Activated naive CD4-positive, alpha-beta T cell (primary cell): Measurements from ENCODE around the gene MGST3.
"Not testable (repeated sequence)": the region's sequence is repeated elsewhere in the genome, so short reads cannot be mapped to it uniquely, and the experiment has no call there.

Experiments
- DNase-seq, 4 experiments: peaks; one replicate each; lab custom pipeline; 2025; lab: John Stamatoyannopoulos, UW

The MGST3 gene

DNA sequence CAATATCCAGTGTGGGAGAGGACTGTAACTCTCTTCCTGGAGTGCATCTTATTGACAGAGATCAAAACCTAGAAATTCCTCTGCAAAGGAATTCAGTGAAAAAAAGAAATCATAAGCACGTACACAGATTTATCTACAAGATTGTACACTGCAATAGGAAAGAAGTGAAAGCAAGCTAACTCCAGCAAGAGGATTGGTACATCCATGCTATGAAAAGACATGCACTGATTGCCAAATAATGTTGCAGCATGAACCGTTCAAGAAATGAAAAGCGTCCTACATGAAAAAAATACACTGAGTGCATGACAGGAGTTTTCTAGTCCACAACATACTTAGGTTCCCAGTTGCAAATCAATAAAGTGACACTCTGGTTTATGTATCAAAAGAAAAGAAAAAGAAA lies 1.9 kb upstream of the MGST3 start:
- DNase-seq: no peak

GRCh38 chr1:165629848-165630628 lies 996 bp upstream of the MGST3 start:
- peak in 1 of 4 experiments; percentile 20 for DNase-seq

DNA sequence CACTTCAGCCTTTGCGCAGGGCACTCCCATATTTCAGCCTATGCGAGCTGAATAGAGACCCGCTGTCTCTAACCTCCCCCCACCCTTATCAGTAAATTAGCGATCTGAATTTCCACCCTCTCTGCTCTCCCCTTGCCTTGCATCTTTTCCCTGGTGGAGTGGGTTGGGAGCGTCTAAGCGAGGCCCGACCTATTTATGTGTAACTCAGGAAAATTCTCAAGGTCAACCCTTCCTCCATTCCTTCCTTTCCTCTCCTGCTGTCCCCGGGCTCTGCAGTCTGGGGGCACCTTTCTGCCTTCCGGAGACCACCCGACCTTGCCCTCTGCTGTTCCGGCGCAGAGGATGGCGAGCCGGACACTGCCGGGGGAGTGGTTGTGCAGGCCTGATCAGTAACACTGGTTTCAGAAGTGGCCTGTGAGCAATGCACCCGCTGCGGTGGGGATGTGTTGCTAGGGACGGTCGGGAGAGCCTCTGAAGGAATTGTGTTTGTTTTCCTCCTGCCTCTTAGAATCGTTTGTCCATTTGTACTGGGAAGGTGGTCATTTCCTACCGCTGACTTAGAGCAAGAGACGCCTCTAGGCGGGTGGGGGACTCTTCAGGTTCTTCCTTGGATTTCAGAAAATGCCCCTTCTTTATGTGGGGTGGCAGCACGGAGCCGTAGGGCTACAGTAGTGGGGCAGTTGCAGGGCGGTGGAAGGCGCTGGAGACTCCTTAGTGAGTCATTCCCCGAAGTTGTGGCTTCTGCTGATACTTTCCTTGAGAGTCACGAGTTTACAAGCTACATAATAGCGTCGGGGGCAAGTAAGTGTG lies 513 bp downstream of the MGST3 start:
- peak in 2 of 4 experiments; percentile 6 to 8 for DNase-seq

DNA sequence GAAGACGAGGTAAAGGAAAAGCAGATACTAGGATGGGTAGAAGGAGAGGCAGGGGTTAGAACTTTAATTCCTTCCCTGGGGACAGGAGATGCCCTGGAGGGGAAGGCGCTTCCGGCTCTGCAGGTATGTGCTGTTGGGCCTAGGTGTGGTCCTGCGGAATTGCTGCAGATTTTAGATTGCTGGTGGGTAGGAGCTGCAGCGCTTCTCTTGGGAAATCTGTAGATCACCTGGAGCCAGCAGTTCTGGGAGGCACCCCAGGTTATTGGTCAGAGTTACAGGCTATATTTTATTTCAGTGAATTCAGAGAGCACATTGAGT lies 1.1 kb downstream of the MGST3 start:
- no peak for DNase-seq

- no peak for DNase-seq
These were observed 1.5 kb downstream of the MGST3 start for GRCh38 chr1:165632491-165632890.

- no peak for DNase-seq
These were observed 2.6 kb downstream of the MGST3 start for GRCh38 chr1:165633614-165634013.

DNA sequence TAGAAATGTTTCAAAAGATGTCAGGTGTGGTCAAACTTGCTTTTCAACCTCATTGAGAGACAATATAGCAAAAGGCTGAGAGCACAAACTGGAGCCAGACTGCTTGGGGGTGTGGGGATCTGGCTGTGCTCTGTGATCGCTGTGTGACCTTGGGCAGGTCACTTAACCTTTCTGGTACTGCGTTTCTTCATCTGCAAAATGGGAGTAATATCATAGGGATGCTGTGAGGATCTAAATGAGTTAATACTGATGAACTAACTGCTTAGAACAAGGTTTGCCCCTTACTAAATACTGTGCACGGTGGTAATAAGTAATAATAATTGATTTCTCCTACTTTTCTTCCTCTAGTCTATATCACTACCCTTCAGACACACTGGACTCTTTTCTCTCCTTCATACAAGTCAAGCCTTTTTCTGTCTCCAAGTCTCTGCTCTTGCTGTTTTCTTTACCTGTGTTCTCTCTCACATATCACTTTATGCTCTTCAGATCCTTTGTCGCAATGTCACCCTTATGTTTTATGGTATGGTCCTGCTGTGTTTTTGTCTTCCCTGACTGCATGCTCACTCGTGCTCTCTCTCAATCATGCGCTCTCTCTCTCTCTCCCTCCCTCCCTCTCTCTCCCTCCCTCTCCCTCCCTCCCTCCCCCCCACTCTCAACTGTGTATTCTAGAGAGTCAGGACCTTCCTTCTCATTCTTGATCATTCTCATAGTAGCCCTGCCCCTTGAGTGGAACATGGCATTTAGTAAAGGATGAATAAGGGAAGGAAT lies 3.3 kb downstream of the MGST3 start:
- no peak for DNase-seq

- no peak for DNase-seq
These were observed 4.3 kb downstream of the MGST3 start for GRCh38 chr1:165635329-165635728.

GRCh38 chr1:165635823-165636222 lies 4.8 kb downstream of the MGST3 start:
- DNase-seq: no peak

- DNase-seq: no peak
These were observed 6.4 kb downstream of the MGST3 start for GRCh38 chr1:165637427-165637826.

DNA sequence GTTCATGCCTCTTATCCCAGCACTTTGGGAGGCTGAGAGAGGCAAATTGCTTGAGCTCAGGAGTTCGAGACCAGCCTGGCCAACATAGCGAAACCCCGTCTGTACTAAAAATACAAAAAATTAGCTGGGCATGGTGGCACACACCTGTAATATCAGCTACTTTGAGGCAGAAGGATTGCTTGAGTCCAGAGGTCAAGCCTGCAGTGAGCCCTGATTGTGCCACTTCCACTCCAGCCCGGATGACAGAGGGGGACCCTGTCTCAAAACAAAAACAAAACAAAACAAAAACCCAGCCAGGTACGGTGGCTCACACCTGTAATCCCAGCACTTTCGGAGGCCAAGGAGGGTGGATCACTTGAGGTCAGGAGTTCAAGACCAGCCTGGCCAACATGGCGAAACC lies 7.2 kb downstream of the MGST3 start:
- not testable (repeated sequence) for DNase-seq

- no peak for DNase-seq
These were observed 9.0 kb downstream of the MGST3 start for GRCh38 chr1:165639821-165640623.

DNA sequence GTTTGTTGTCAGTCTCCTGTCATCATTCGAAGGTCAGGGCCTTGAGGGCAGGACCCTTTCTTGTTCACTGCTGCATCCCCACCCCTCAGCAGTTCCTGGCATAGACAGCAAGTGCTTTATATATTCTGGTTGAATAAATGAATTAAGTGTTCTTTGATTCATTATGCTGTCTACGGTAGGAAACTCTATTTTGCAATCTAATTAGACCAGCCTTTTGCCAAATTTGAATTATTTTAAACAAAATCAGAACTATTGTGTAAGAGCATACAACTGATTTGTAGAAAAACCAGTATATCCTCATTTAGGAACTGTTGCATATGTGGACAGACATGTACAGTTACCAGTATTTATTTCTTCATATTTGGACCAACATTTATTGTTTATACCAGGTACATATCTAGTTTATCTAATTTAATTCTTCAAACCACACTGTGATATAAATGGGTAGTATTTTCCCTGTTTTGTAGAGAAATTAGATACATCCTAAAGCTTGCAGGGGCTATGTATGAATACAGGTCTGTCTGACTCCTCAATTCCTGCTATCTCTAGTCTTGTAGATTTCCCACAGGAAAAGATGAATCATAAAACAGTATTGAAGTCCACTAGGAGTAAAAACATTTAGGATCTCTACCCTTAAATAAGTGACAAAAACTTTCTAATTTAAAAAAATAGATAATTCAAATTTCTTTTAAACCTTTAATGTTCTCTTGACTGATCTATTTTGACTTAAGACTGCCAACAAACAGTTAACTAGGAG lies 10.4 kb downstream of the MGST3 start:
- no peak for DNase-seq

- no peak for DNase-seq
These were observed 13.2 kb downstream of the MGST3 start for GRCh38 chr1:165644064-165644735.

DNA sequence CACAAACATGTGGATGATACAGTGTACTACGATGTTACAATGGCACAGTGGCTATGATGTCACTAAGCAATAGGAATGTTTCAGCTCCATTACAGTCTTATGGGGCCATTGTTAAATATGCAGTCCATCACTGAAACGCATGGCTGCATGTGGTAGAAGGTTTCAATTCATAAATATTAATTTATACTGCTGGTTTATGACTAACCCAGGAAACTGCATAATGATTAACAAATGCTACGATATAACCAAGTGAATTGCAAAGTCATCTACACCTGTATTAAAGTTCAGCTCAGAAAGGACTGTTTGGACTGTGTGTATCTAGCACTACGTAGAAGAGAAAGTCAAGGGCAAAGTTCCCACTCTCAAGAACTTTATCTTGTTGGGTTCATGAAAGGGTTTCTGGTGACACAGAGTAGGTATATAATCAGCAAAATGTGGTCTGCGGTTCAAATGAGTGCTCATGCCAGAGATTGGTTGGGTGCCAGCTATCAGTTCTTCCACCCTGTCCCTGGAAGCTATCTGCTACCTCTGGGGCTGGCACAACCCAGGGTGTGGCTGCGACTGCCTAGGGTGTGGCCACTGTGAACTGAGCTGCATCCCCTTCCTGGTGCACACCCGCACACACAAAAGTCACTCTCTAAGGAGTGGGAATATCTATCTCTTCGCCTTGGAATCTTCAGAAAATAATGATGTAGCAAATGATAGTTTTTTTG lies 14.8 kb downstream of the MGST3 start:
- no peak for DNase-seq

GRCh38 chr1:165647517-165647916 lies 16.5 kb downstream of the MGST3 start:
- no peak for DNase-seq

DNA sequence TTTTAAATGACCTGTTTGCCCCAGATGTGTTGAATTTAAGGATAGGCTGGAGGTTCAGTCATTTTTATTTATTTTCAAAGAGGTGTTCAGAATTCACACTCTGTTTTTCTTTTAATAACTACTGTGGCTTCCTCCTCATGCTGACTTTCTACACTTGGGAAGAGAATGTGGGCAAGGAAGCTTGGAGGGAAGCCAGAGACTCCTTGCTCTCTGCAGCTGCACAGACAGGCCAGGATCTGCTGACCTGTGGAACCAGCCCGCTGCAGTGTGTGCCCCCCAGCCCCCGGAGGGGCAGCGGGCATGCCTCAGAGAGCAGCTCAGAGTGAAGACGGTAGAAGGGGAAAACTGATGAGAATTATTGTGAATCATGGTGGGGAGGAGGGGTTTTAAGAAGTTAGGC lies 16.9 kb downstream of the MGST3 start:
- no peak for DNase-seq

DNA sequence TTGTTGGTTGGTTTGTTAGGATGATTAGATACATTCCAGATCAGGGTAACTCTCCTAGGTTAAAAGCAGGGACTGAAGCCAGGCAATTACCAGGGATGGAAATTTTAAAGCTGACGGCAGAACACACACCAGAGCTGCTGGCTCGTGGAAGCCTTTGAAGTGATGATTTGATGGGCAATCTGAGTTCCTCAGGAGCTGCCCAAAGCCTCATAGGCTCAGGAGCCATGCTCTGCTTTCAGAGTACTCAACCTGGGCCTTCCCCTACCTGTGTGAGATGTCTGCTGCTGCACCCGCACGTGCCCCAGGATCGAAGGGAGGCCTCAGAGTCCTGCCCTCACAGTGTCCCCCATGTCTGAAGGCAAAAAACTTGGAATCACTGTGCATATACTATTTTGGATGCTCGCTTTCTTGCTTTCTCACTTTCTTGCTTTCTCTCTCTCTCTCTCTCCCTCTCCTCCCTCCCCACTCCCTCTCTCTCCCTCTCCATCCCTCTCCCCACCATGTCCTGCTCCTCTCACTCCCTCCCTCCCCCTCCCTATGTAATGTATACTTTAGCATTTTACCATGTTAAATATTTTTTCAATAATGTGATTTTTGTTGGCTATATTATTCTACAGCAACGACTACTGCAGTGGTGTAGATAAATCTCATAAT lies 18.0 kb downstream of the MGST3 start:
- no peak for DNase-seq

GRCh38 chr1:165650981-165651625 lies 20.1 kb downstream of the MGST3 start:
- no peak for DNase-seq
